Left lung (tissue), 10 donors: Measurements from ENCODE around the gene COX7A2L. TPM values are rescaled to one million over a fixed set of nuclear protein-coding genes. Genes with fewer than 3 reads are reported as not detected.
"Not testable (repeated sequence)": the region's sequence is repeated elsewhere in the genome, so short reads cannot be mapped to it uniquely, and the experiment has no call there.

Source experiments
- ATAC-seq: fragments of 200-7000 bp; cut with Tn5 transposase; one replicate; pipeline ENCODE4 v1.9.1; 2020; ENCODE audit warnings: moderate library complexity
- DNase-seq, 4 donors: peaks; one replicate each; pipeline ENCODE4 v3.0.0-alpha.2; 2013 to 2020
- H3K27ac ChIP-seq, 2 donors: fragments of 200-600 bp; sonication (generic) in 1 of 2; one replicate each; pipeline versions ENCODE4 v1.5.0 to v1.8.0; 2020 to 2021
- H3K27me3 ChIP-seq, 2 donors: fragments of 200-600 bp; sonication (generic) in 1 of 2; one replicate each; pipeline versions ENCODE4 v1.5.0 to v1.8.0; 2020 to 2021
- H3K36me3 ChIP-seq, 2 donors: fragments of 200-600 bp; sonication (generic) in 1 of 2; one replicate each; pipeline versions ENCODE4 v1.5.0 to v1.8.0; 2020 to 2021
- H3K4me1 ChIP-seq, 2 donors: fragments of 200-600 bp; one replicate each; pipeline ENCODE4 v1.8.0; 2021
- H3K4me3 ChIP-seq, 2 donors: fragments of 200-600 bp; sonication (generic) in 1 of 2; one replicate each; pipeline versions ENCODE4 v1.5.0 to v1.8.0; 2020 to 2021; ENCODE audit warnings: mild to moderate bottlenecking in 1 of 2
- H3K9me3 ChIP-seq, 2 donors: fragments of 200-600 bp; sonication (generic) in 1 of 2; one replicate each; pipeline versions ENCODE4 v1.5.0 to v1.8.0; 2020 to 2021
- intact Hi-C, 2 donors: fragments of 100-400 bp; cut with DNase I; formaldehyde crosslinking; loops; one replicate each; pipeline versions ENCODE4 v1.11.2 to v1.14.2; 2022
- polyA plus RNA-seq, 6 donors: library from polyadenylated mRNA; unstranded; fragments of 120-200 nt; gene quantifications; one replicate each; pipeline ENCODE4 v1.2.1, GENCODE V29; 2013; ENCODE audit not compliant: insufficient read length in 6 of 6
- total RNA-seq, 2 donors: library from RNA; stranded (reverse); fragmentation: NEBNext Ultra II Directional; extraction: Animal tissue kit (Norgen Biotek cat#: 25700); gene quantifications; one replicate each; pipeline ENCODE4 v1.2.1, GENCODE V29; 2021
- TF ChIP-seq, protein P1 (sequence below), 2 donors: fragments of 200-600 bp; sonication (generic) in 1 of 2; IDR thresholded peaks; one replicate each; pipeline versions ENCODE4 v1.5.0 to v1.8.0; 2021; ENCODE audit warnings: antibody characterized with exemption in 2 of 2
- donor health status: DM: no; HTN: yes; CAD: no.
- donor health status: DM: no; HTN: no; CAD: no.

COX7A2L gene
- total and polyA plus RNA-seq, 8 donors = 80.0 to 193 (median 171) TPM

GRCh38 chr2:42335514-42336104 lies 25.4 kb downstream of the COX7A2L start:
- TF ChIP-seq, protein P1, sequence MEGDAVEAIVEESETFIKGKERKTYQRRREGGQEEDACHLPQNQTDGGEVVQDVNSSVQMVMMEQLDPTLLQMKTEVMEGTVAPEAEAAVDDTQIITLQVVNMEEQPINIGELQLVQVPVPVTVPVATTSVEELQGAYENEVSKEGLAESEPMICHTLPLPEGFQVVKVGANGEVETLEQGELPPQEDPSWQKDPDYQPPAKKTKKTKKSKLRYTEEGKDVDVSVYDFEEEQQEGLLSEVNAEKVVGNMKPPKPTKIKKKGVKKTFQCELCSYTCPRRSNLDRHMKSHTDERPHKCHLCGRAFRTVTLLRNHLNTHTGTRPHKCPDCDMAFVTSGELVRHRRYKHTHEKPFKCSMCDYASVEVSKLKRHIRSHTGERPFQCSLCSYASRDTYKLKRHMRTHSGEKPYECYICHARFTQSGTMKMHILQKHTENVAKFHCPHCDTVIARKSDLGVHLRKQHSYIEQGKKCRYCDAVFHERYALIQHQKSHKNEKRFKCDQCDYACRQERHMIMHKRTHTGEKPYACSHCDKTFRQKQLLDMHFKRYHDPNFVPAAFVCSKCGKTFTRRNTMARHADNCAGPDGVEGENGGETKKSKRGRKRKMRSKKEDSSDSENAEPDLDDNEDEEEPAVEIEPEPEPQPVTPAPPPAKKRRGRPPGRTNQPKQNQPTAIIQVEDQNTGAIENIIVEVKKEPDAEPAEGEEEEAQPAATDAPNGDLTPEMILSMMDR (IDR thresholded peaks at IDR 0.05) = no peak
- Histone ChIP-seq H3K4me3 (no peak overlapping the region), H3K36me3 (peaks cover 0 to 96% of the 10 kb centered on the region in 2 donors), H3K27me3 (no peaks in the 10 kb centered on the region), H3K4me1 (no peaks in the 10 kb centered on the region), H3K9me3 (no peaks in the 10 kb centered on the region), H3K27ac (no peak overlapping the region)
- DNase-seq (no peak), ATAC-seq (no peak)
- intact Hi-C loops = loop anchor here in 1 of 2 donors (10.0 kb wide), 1 partner anchor 241 kb away; no protein-coding TSS in a partner anchor

- H3K27ac ChIP-seq, H3K27me3 ChIP-seq, H3K4me1 ChIP-seq, H3K9me3 ChIP-seq, ATAC-seq, H3K4me3 ChIP-seq, DNase-seq: not testable (repeated sequence)
- H3K36me3 ChIP-seq = peaks cover 0 to 96% of the 10 kb centered on the region in 2 donors
- intact Hi-C loops = loop anchor here in 1 of 2 donors (10.0 kb wide), 1 partner anchor 240 kb away; no protein-coding TSS in a partner anchor
Measured at GRCh38 chr2:42334865-42335264, 26.2 kb downstream of the COX7A2L start.

GRCh38 chr2:42334220-42334619 lies 26.8 kb downstream of the COX7A2L start:
- H3K4me3 ChIP-seq = no peak overlapping the region

GRCh38 chr2:42333579-42333978 lies 27.4 kb downstream of the COX7A2L start:
- H3K4me1 ChIP-seq = no peaks in the 10 kb centered on the region
- intact Hi-C loops = loop anchor here in 1 of 2 donors (10.0 kb wide), 1 partner anchor 239 kb away; no protein-coding TSS in a partner anchor
- no peak for ATAC-seq
- DNase-seq = no peak
- no peak overlapping the region for H3K27ac ChIP-seq
- H3K27me3 ChIP-seq = no peaks in the 10 kb centered on the region
- peaks cover 0 to 100% of the 10 kb centered on the region in 2 donors for H3K36me3 ChIP-seq
- H3K9me3 ChIP-seq = no peaks in the 10 kb centered on the region
- no peak overlapping the region for H3K4me3 ChIP-seq
- TF ChIP-seq, protein P1 (IDR thresholded peaks at IDR 0.05) = no peak

More at GRCh38 chr2:42334220-42334619, 26.8 kb downstream of the COX7A2L start:
- Histone ChIP-seq H3K27me3 (no peaks in the 10 kb centered on the region), H3K36me3 (peaks cover 0 to 100% of the 10 kb centered on the region in 2 donors), H3K4me1 (no peaks in the 10 kb centered on the region), H3K9me3 (no peaks in the 10 kb centered on the region), H3K27ac (no peak overlapping the region)
- TF ChIP-seq, protein P1 (IDR thresholded peaks at IDR 0.05) = no peak
- intact Hi-C loops = loop anchor here in 1 of 2 donors (10.0 kb wide), 1 partner anchor 239 kb away; no protein-coding TSS in a partner anchor
- DNase-seq (no peak), ATAC-seq (no peak)

DNA sequence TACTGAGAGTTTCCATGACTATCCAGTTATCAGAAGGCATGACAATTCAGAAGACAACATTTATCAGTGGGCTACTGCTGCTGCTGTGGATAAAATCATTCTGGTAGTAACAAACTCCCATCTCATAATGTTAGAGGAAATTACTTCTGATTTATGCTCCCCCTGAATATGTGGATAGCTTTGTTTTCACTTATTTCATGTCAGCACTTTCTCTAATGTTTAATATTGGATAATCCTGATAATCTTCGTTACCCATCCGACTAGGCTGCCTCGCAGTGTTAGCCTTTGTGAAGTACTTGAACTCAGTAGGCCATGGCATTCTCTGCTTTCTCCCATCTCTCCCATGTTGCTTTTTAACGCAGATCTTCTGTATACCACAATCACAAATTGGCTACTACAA lies 28.4 kb downstream of the COX7A2L start:
- TF ChIP-seq, protein P1 (IDR thresholded peaks at IDR 0.05) = no peak
- no peak for ATAC-seq

More for the DNA sequence above, 28.4 kb downstream of the COX7A2L start:
- Histone ChIP-seq H3K4me1 (no peaks in the 10 kb centered on the region), H3K9me3 (no peaks in the 10 kb centered on the region), H3K27me3 (no peaks in the 10 kb centered on the region), H3K27ac (no peak overlapping the region), H3K36me3 (peaks cover 0 to 99% of the 10 kb centered on the region in 2 donors), H3K4me3 (no peak overlapping the region)
- intact Hi-C loops = loop anchor here in 1 of 2 donors (10.0 kb wide), 1 partner anchor 238 kb away; no protein-coding TSS in a partner anchor
- no peak for DNase-seq
